HEK293 (cell line): Measurements from ENCODE around the gene ADCY1.

Source experiments
- RBAK ChIP-seq: fragments of 450-650 bp; formaldehyde crosslinking; IDR thresholded peaks from 2 replicates; pipeline ENCODE4 v1.5.1; 2016; ENCODE audit warnings: missing biosample characterization, missing genetic modification characterization
- SP2 ChIP-seq: fragments of 450-650 bp; formaldehyde crosslinking; IDR thresholded peaks from 2 replicates; pipeline ENCODE4 v1.5.1; 2016; ENCODE audit warnings: missing biosample characterization, missing genetic modification characterization
- TCF7L2 ChIP-seq: IDR thresholded peaks from 2 replicates; pipeline ENCODE4 v1.6.1; 2011; ENCODE audit warnings: low read depth, mild to moderate bottlenecking, inconsistent platforms, low read length, moderate library complexity, borderline replicate concordance
- YY1 ChIP-seq: fragments of 450-650 bp; formaldehyde crosslinking; IDR thresholded peaks from 2 replicates; pipeline ENCODE4 v1.5.1; 2018; ENCODE audit warnings: missing biosample characterization, missing genetic modification characterization
- ZBTB48 ChIP-seq: fragments of 450-650 bp; formaldehyde crosslinking; IDR thresholded peaks from 2 replicates; pipeline ENCODE4 v1.5.1; 2016; ENCODE audit warnings: missing biosample characterization, missing genetic modification characterization
- ZNF341 ChIP-seq: fragments of 450-650 bp; formaldehyde crosslinking; IDR thresholded peaks from 2 replicates; pipeline ENCODE4; 2016; ENCODE audit warnings: low read depth, missing biosample characterization, missing genetic modification characterization
- ZNF354C ChIP-seq: fragments of 450-650 bp; formaldehyde crosslinking; IDR thresholded peaks from 2 replicates; pipeline ENCODE4 v1.5.1; 2016; ENCODE audit warnings: missing biosample characterization, missing genetic modification characterization, low read depth, borderline replicate concordance
- ZNF423 ChIP-seq: fragments of 450-650 bp; formaldehyde crosslinking; IDR thresholded peaks from 2 replicates; pipeline ENCODE4 v1.5.1; 2016; ENCODE audit warnings: missing biosample characterization, missing genetic modification characterization
- ZSCAN23 ChIP-seq: fragments of 450-650 bp; formaldehyde crosslinking; IDR thresholded peaks from 2 replicates; pipeline ENCODE4 v1.5.1; 2016; ENCODE audit warnings: missing biosample characterization, missing genetic modification characterization
- ZSCAN30 ChIP-seq: fragments of 450-650 bp; IDR thresholded peaks from 2 replicates; pipeline ENCODE4 v1.5.1; 2018; ENCODE audit warnings: missing biosample characterization, mild to moderate bottlenecking, missing genetic modification characterization, moderate library complexity
- TF ChIP-seq, protein P1 (sequence below): fragments of 450-650 bp; formaldehyde crosslinking; IDR thresholded peaks from 2 replicates; pipeline ENCODE4 v1.5.1; 2016; ENCODE audit warnings: missing biosample characterization, missing genetic modification characterization
- TF ChIP-seq, protein P2 (sequence below): fragments of 450-650 bp; formaldehyde crosslinking; IDR thresholded peaks from 2 replicates; pipeline ENCODE4 v1.5.1; 2017; ENCODE audit warnings: missing biosample characterization, missing genetic modification characterization

DNA sequence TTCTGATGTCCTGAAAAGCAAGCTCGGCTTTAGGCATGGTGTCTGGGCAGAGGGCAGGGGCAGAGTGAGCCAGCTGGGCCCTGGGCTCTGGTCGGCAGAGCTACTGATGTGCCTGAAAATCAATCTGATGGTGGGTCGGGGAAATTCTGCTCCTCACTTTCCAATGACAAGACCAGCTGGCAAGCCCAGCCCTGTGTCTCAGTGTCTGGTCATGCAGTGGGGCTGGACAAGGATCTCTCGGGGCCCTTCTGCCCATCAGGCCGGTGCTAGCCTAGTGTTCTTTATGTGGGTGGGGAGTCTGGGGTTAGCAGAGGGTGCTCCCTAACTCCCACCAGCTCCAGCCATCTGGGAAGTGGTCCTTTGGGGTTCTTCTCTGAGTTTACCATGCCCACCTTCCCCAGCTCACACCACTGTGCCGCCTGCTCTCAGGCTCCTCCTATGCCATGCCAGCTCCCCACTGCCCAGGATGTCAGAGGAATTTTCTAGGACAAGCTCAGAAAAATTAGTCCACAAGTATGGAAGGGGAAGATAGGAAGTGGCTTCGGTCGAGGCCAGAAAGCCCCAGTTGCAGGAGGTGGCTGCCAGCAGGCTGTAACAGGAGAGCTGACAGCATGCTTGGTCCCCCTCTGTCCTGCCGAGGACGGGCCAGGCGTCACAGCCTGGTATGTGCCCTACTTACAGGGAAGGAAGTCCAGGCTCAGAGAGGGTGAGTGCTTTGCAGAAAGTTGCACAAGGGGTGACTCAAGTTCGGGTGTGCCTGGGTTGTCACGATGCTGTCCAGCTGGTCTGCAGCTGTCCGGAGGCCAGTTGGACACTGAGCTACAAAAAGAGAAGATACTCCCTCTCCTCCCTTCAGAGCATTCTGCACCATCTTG is 135.2 kb downstream of the ADCY1 start:
- no peak for TF ChIP-seq ZNF354C (tag by site-specific recombination)
- TF ChIP-seq, protein P1, sequence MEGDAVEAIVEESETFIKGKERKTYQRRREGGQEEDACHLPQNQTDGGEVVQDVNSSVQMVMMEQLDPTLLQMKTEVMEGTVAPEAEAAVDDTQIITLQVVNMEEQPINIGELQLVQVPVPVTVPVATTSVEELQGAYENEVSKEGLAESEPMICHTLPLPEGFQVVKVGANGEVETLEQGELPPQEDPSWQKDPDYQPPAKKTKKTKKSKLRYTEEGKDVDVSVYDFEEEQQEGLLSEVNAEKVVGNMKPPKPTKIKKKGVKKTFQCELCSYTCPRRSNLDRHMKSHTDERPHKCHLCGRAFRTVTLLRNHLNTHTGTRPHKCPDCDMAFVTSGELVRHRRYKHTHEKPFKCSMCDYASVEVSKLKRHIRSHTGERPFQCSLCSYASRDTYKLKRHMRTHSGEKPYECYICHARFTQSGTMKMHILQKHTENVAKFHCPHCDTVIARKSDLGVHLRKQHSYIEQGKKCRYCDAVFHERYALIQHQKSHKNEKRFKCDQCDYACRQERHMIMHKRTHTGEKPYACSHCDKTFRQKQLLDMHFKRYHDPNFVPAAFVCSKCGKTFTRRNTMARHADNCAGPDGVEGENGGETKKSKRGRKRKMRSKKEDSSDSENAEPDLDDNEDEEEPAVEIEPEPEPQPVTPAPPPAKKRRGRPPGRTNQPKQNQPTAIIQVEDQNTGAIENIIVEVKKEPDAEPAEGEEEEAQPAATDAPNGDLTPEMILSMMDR: no peak
- no peak for TF ChIP-seq ZSCAN30 (tag by site-specific recombination)
- TF ChIP-seq ZBTB48 (tag by site-specific recombination): no peak
- TF ChIP-seq SP2: no peak
- TF ChIP-seq ZNF341 (tag by site-specific recombination): no peak
- TF ChIP-seq TCF7L2: no peak
- TF ChIP-seq, protein P2, sequence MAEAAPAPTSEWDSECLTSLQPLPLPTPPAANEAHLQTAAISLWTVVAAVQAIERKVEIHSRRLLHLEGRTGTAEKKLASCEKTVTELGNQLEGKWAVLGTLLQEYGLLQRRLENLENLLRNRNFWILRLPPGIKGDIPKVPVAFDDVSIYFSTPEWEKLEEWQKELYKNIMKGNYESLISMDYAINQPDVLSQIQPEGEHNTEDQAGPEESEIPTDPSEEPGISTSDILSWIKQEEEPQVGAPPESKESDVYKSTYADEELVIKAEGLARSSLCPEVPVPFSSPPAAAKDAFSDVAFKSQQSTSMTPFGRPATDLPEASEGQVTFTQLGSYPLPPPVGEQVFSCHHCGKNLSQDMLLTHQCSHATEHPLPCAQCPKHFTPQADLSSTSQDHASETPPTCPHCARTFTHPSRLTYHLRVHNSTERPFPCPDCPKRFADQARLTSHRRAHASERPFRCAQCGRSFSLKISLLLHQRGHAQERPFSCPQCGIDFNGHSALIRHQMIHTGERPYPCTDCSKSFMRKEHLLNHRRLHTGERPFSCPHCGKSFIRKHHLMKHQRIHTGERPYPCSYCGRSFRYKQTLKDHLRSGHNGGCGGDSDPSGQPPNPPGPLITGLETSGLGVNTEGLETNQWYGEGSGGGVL (tag by site-specific recombination): no peak
- no peak for TF ChIP-seq RBAK (tag by site-specific recombination)
- TF ChIP-seq YY1 (tag by site-specific recombination): no peak
- no peak for TF ChIP-seq ZSCAN23
- TF ChIP-seq ZNF423 (tag by site-specific recombination): no peak
